Skeletal muscle satellite cell (primary cell): Measurements from ENCODE around the gene ANKFN1.

Experiments used
- H3K27me3 ChIP-seq: 2 replicates; pipeline ENCODE4 v1.7.0; 2013; ENCODE audit warnings: low read length; ENCODE audit not compliant: control insufficient read depth, insufficient read depth
- H3K36me3 ChIP-seq: 2 replicates; pipeline ENCODE4 v1.7.0; 2013; ENCODE audit warnings: mild to moderate bottlenecking, control low read depth, low read length; ENCODE audit not compliant: insufficient read depth
- H3K4me1 ChIP-seq: 2 replicates; pipeline ENCODE4 v1.7.0; 2013; ENCODE audit warnings: low read length; ENCODE audit not compliant: control insufficient read depth, insufficient read depth
- H3K4me2 ChIP-seq: 2 replicates; pipeline ENCODE4 v1.7.0; 2013; ENCODE audit warnings: mild to moderate bottlenecking, low read length
- H3K4me3 ChIP-seq: 2 replicates; pipeline ENCODE4 v1.7.0; 2013; ENCODE audit warnings: low read length
- H3K9ac ChIP-seq: 2 replicates; pipeline ENCODE4 v1.7.0; 2013; ENCODE audit warnings: mild to moderate bottlenecking, low read depth, low read length, moderate library complexity
- H3K9me3 ChIP-seq: replicated peaks from 2 replicates; pipeline ENCODE4 v1.7.0; 2013; ENCODE audit warnings: mild to moderate bottlenecking, control low read depth, low read length

The ANKFN1 gene

GRCh38 chr17:56523042-56523441 lies 369.8 kb downstream of the ANKFN1 start:
- Histone ChIP-seq H3K27me3 (peaks cover 12% of the 10 kb centered on the region), H3K4me2 (no peak overlapping the region), H3K9me3 (no peaks in the 10 kb centered on the region), H3K4me3 (no peak overlapping the region), H3K36me3 (no peaks in the 10 kb centered on the region), H3K4me1 (no peaks in the 10 kb centered on the region), H3K9ac (no peak overlapping the region)

GRCh38 chr17:56528696-56529095 lies 375.4 kb downstream of the ANKFN1 start:
- H3K9me3 ChIP-seq: no peaks in the 10 kb centered on the region
- no peaks in the 10 kb centered on the region for H3K36me3 ChIP-seq
- no peak overlapping the region for H3K4me3 ChIP-seq
- H3K27me3 ChIP-seq: peaks cover 14% of the 10 kb centered on the region
- H3K9ac ChIP-seq: no peak overlapping the region
- H3K4me2 ChIP-seq: no peak overlapping the region
- H3K4me1 ChIP-seq: no peaks in the 10 kb centered on the region

- no peak overlapping the region for H3K4me2 ChIP-seq
- H3K9me3 ChIP-seq: no peaks in the 10 kb centered on the region
- H3K27me3 ChIP-seq: peaks cover 23% of the 10 kb centered on the region
- no peaks in the 10 kb centered on the region for H3K4me1 ChIP-seq
- H3K9ac ChIP-seq: no peak overlapping the region
- no peaks in the 10 kb centered on the region for H3K36me3 ChIP-seq
- H3K4me3 ChIP-seq: no peak overlapping the region
Observed at GRCh38 chr17:56532926-56533325, 379.7 kb downstream of the ANKFN1 start.

GRCh38 chr17:56536766-56537165 lies 383.5 kb downstream of the ANKFN1 start:
- Histone ChIP-seq H3K9ac (no peak overlapping the region), H3K4me3 (no peak overlapping the region), H3K4me2 (no peak overlapping the region), H3K36me3 (no peaks in the 10 kb centered on the region), H3K9me3 (no peaks in the 10 kb centered on the region), H3K27me3 (peaks cover 17% of the 10 kb centered on the region), H3K4me1 (no peaks in the 10 kb centered on the region)

GRCh38 chr17:56540836-56541235 lies 387.6 kb downstream of the ANKFN1 start:
- H3K4me3 ChIP-seq: no peak overlapping the region
- peaks cover 8% of the 10 kb centered on the region for H3K27me3 ChIP-seq

DNA sequence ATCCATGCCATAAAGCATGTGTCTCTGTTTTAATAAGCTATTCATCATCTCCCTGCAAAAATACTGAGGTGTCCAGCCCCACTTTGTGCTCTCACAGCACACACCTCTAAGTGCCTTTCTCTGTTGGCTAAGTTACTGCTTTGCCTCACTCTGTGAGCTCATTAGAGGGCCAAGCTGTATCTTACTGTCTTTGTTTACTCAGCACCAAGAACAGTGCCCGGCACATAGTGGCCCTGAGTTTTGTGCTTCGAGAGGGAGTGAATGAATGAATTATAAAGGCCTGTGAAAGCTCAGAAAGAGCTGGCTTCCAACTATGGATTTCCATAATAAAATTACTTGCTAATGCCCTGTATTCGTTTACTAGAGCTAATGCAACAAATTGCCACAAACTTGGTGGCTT lies 390.0 kb downstream of the ANKFN1 start:
- H3K4me3 ChIP-seq: no peak overlapping the region
- no peaks in the 10 kb centered on the region for H3K9me3 ChIP-seq
- no peak overlapping the region for H3K9ac ChIP-seq
- H3K27me3 ChIP-seq: no peaks in the 10 kb centered on the region
- no peaks in the 10 kb centered on the region for H3K4me1 ChIP-seq
- H3K4me2 ChIP-seq: no peak overlapping the region
- H3K36me3 ChIP-seq: no peaks in the 10 kb centered on the region

More at GRCh38 chr17:56540836-56541235, 387.6 kb downstream of the ANKFN1 start:
- Histone ChIP-seq H3K9ac (no peak overlapping the region), H3K4me2 (no peak overlapping the region), H3K4me1 (no peaks in the 10 kb centered on the region), H3K9me3 (no peaks in the 10 kb centered on the region), H3K36me3 (no peaks in the 10 kb centered on the region)

DNA sequence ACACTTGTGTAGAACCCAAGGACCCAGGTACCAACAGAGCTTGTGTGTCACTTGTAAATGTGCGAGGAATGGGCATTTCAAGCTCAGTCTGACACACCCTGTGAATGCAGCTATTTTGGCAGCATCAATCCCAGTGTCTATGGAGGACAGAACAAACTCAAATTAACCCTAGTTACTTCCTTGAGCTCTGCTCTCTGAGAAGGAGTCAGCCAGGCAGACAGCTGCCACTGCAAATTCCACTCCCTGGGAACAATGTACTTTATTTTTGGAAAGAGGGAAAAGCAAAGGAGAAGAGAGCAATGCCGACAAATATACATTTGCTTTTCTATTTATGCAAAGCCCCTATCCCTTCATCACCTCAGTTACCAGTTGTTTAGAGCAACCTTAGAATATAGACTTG lies 391.8 kb downstream of the ANKFN1 start:
- H3K36me3 ChIP-seq: no peaks in the 10 kb centered on the region
- no peaks in the 10 kb centered on the region for H3K4me1 ChIP-seq
- H3K4me3 ChIP-seq: no peak overlapping the region
- no peaks in the 10 kb centered on the region for H3K27me3 ChIP-seq
- no peak overlapping the region for H3K4me2 ChIP-seq
- no peaks in the 10 kb centered on the region for H3K9me3 ChIP-seq
- H3K9ac ChIP-seq: no peak overlapping the region

DNA sequence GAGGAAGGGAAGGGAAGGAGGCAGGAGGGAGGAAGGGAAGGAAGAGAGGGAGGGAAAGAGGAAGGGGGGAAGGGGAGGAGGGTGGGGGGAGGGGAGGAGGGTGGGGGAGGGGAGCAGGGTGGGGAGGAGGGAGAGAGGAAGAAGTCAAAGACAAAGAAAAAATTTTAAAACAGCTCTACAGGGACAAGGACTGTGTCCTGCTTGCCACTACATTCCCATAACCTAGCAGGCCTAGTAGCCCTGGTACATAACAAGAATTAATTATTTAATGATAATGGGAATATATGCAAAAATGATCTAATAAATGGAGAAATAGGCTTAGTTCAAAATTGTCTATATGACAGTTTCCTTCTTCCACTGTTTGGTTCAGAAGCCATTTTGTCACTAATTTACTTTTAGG lies 392.7 kb downstream of the ANKFN1 start:
- no peaks in the 10 kb centered on the region for H3K36me3 ChIP-seq

GRCh38 chr17:56548661-56549060 lies 395.4 kb downstream of the ANKFN1 start:
- H3K4me3 ChIP-seq: no peak overlapping the region
- H3K36me3 ChIP-seq: no peaks in the 10 kb centered on the region

More for the DNA sequence above, 392.7 kb downstream of the ANKFN1 start:
- Histone ChIP-seq H3K4me3 (no peak overlapping the region), H3K4me2 (no peak overlapping the region), H3K27me3 (no peaks in the 10 kb centered on the region), H3K9ac (no peak overlapping the region), H3K9me3 (no peaks in the 10 kb centered on the region), H3K4me1 (no peaks in the 10 kb centered on the region)

DNA sequence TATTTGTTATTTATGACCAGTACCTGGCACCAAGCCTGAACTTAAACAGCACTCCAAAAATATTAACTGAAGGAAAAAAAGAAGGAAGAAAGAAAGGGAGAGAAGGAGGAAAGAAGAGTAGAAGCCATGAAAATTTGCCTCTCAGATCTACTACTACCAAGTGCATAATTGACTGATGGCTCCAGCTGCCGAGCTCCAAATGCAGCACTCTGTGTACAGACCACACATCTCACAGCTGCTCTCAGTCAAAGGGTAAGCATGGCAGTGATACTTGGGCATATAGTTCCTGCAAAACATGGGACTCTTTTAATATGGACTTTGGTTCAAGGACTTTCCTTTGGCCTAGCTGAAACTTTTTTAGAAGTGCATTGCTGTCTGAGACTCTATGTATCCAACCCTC lies 396.2 kb downstream of the ANKFN1 start:
- H3K36me3 ChIP-seq: no peaks in the 10 kb centered on the region
- no peak overlapping the region for H3K4me3 ChIP-seq
- no peak overlapping the region for H3K4me2 ChIP-seq
- H3K9me3 ChIP-seq: no peaks in the 10 kb centered on the region
- H3K9ac ChIP-seq: no peak overlapping the region
- no peaks in the 10 kb centered on the region for H3K4me1 ChIP-seq
- no peaks in the 10 kb centered on the region for H3K27me3 ChIP-seq

More at GRCh38 chr17:56548661-56549060, 395.4 kb downstream of the ANKFN1 start:
- H3K27me3 ChIP-seq: no peaks in the 10 kb centered on the region
- no peak overlapping the region for H3K4me2 ChIP-seq
- H3K9me3 ChIP-seq: no peaks in the 10 kb centered on the region
- H3K4me1 ChIP-seq: no peaks in the 10 kb centered on the region
- H3K9ac ChIP-seq: no peak overlapping the region

DNA sequence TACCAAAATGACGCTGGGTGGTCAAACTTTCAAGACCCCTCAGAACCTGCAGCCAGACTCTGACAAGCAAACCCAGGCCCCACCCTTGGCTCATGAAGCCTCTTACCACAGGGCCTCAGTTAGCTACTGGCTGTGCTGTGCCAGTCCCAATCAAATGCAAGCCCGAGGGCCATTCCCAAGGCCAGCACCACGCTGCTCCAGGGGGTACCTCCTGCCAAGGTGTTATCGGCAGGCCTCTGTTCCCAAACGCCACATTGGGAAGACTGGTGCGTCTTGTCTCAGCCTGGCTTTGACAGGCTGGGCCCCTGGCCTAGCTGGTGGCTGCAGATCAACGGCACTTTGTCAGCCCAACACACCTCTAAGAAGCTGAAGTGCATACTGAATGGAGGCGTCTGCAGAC lies 404.4 kb downstream of the ANKFN1 start:
- H3K4me1 ChIP-seq: no peaks in the 10 kb centered on the region
- H3K4me3 ChIP-seq: no peak overlapping the region
- H3K27me3 ChIP-seq: no peaks in the 10 kb centered on the region
- no peak overlapping the region for H3K4me2 ChIP-seq
- no peaks in the 10 kb centered on the region for H3K9me3 ChIP-seq
- no peaks in the 10 kb centered on the region for H3K36me3 ChIP-seq
- no peak overlapping the region for H3K9ac ChIP-seq

GRCh38 chr17:56558088-56558487 lies 404.8 kb downstream of the ANKFN1 start:
- Histone ChIP-seq H3K4me2 (no peak overlapping the region), H3K9ac (no peak overlapping the region), H3K27me3 (no peaks in the 10 kb centered on the region), H3K9me3 (no peaks in the 10 kb centered on the region), H3K4me3 (no peak overlapping the region), H3K36me3 (no peaks in the 10 kb centered on the region), H3K4me1 (no peaks in the 10 kb centered on the region)
